SK-N-SH (cell line): ENCODE data around the gene PPP2R3B. TPM values are rescaled to one million over a fixed set of nuclear protein-coding genes. Genes with fewer than 3 reads are reported as not detected.

Source experiments
- CTCF ChIA-PET: fragments of 300-600, 350-600 bp; formaldehyde crosslinking; extraction: SDS; loops from one replicate; lab custom pipeline; 2021; lab: Yijun Ruan, JAX
- POLR2A ChIA-PET: fragments of 350-600 bp; sonication (Branson Sonifier 250); formaldehyde crosslinking; extraction: SDS; loops from one replicate; lab custom pipeline; 2020; ENCODE audit warnings: antibody characterized with exemption, inconsistent platforms; lab: Yijun Ruan, JAX
- DNase-seq: peaks from one replicate; pipeline ENCODE4 v3.0.0; 2012
- H2AFZ ChIP-seq: fragments of 200-600 bp; sonication (generic); 2 replicates; pipeline ENCODE4 v1.8.1; 2016; ENCODE audit warnings: antibody characterized with exemption, mild to moderate bottlenecking, low read depth
- H3F3A ChIP-seq: fragments of 200-600 bp; sonication (generic); replicated peaks from 2 replicates; pipeline ENCODE3; 2016; ENCODE audit warnings: antibody characterized with exemption, mild to moderate bottlenecking; ENCODE audit not compliant: insufficient read depth
- H3K27ac ChIP-seq, 2 experiments: fragments of 200-500 bp in 1 of 2; fragments of 200-600 bp in 1 of 2; sonication (Bioruptor generic) in 1 of 2; sonication (generic), shearing (Covaris generic) in 1 of 2; 2 replicates each; pipeline versions ENCODE4 v1.5.1 to v1.6.1; 2014 to 2016; ENCODE audit warnings: low read depth in 2 of 2, inconsistent platforms in 1 of 2, low read length in 1 of 2, mild to moderate bottlenecking in 1 of 2, mixed read lengths in 1 of 2
- H3K27me3 ChIP-seq: fragments of 200-600 bp; sonication (generic), shearing (Covaris generic); 2 replicates; pipeline ENCODE4 v1.6.1; 2016; ENCODE audit warnings: mixed run types; ENCODE audit not compliant: insufficient read depth
- H3K36me3 ChIP-seq, 2 experiments: fragments of 200-500 bp in 1 of 2; fragments of 200-600 bp in 1 of 2; sonication (Bioruptor generic) in 1 of 2; sonication (generic) in 1 of 2; replicated peaks in 1 of 2; 2 replicates each; pipeline versions ENCODE3 to v1.5.1; 2014 to 2016; ENCODE audit warnings: low read length in 1 of 2, mild to moderate bottlenecking in 1 of 2; ENCODE audit not compliant: insufficient read depth in 2 of 2, control insufficient read depth in 1 of 2
- H3K4me1 ChIP-seq, 2 experiments: fragments of 200-500 bp in 1 of 2; fragments of 200-600 bp in 1 of 2; sonication (Bioruptor generic) in 1 of 2; sonication (generic), shearing (Covaris generic) in 1 of 2; 2 replicates each; pipeline versions ENCODE4 v1.5.1 to v1.6.1; 2014 to 2016; ENCODE audit warnings: low read depth in 1 of 2, low read length in 1 of 2, mixed run types in 1 of 2; ENCODE audit not compliant: insufficient read depth in 2 of 2, control insufficient read depth in 1 of 2
- H3K4me2 ChIP-seq: fragments of 200-600 bp; sonication (generic), shearing (Covaris generic); 2 replicates; pipeline ENCODE4 v1.6.1; 2017; ENCODE audit warnings: mixed run types
- H3K4me3 ChIP-seq, 2 experiments: fragments of 200-500 bp in 1 of 2; fragments of 200-600 bp in 1 of 2; sonication (Bioruptor generic) in 1 of 2; sonication (generic), shearing (Covaris generic) in 1 of 2; 2 replicates each; pipeline versions ENCODE4 v1.5.1 to v1.8.1; 2014 to 2016; ENCODE audit warnings: low read depth in 2 of 2, inconsistent platforms in 1 of 2, low read length in 1 of 2, mild to moderate bottlenecking in 1 of 2, mixed read lengths in 1 of 2, moderate library complexity in 1 of 2
- H3K79me2 ChIP-seq: fragments of 200-600 bp; sonication (generic); 2 replicates; pipeline ENCODE4 v1.8.1; 2017; ENCODE audit warnings: mild to moderate bottlenecking; ENCODE audit not compliant: insufficient read depth
- H3K9ac ChIP-seq: fragments of 200-600 bp; sonication (generic); 2 replicates; pipeline ENCODE4 v1.6.1; 2017; ENCODE audit warnings: mixed run types
- H3K9me2 ChIP-seq: fragments of 200-600 bp; sonication (generic); 2 replicates; pipeline ENCODE4 v1.6.1; 2017; ENCODE audit warnings: mixed run types
- H3K9me3 ChIP-seq: fragments of 200-600 bp; sonication (generic); 2 replicates; pipeline ENCODE4 v1.6.1; 2017; ENCODE audit warnings: mixed run types, mild to moderate bottlenecking, moderate library complexity
- H4K20me1 ChIP-seq: fragments of 200-600 bp; sonication (generic); 2 replicates; pipeline ENCODE4 v1.6.1; 2017; ENCODE audit warnings: mild to moderate bottlenecking, mixed run types; ENCODE audit not compliant: insufficient read depth
- CHD2 ChIP-seq: fragments of 150-350 bp; IDR thresholded peaks from 2 replicates; pipeline ENCODE4 v1.6.1; 2018; ENCODE audit warnings: low read length; ENCODE audit not compliant: partially characterized antibody
- EP300 ChIP-seq, 2 experiments: IDR thresholded peaks; 2 replicates each; pipeline versions ENCODE4 v1.4.0 to v1.6.1; 2012; ENCODE audit warnings: borderline replicate concordance in 1 of 2, low read depth in 1 of 2, low read length in 1 of 2
- EZH2phosphoT487 ChIP-seq: fragments of 200-600 bp; sonication (generic); IDR thresholded peaks from 2 replicates; pipeline ENCODE4 v1.6.1; 2017; ENCODE audit warnings: low read depth, mixed run types, mild to moderate bottlenecking, antibody characterized with exemption, moderate library complexity, borderline replicate concordance
- JUND ChIP-seq: IDR thresholded peaks from 2 replicates; pipeline ENCODE4 v1.4.0; 2012
- RAD21 ChIP-seq: IDR thresholded peaks from 2 replicates; pipeline ENCODE4 v1.6.1; 2012; ENCODE audit warnings: mild to moderate bottlenecking, low read length
- RCOR1 ChIP-seq: fragments of 150-350 bp; IDR thresholded peaks from 2 replicates; pipeline ENCODE4 v1.6.1; 2017; ENCODE audit warnings: antibody characterized with exemption, low read length
- SIN3A ChIP-seq: IDR thresholded peaks from 2 replicates; pipeline ENCODE4 v1.6.1; 2012; ENCODE audit warnings: low read depth, mild to moderate bottlenecking, low read length, moderate library complexity, borderline replicate concordance
- SMC3 ChIP-seq: IDR thresholded peaks from 2 replicates; pipeline ENCODE4 v1.6.1; 2012; ENCODE audit warnings: low read depth, low read length, improper control_type of control experiment
- TCF12 ChIP-seq: IDR thresholded peaks from 2 replicates; pipeline ENCODE4 v1.4.0; 2012
- YY1 ChIP-seq: IDR thresholded peaks from 2 replicates; pipeline ENCODE4 v1.4.0; 2012; ENCODE audit warnings: low read depth, mild to moderate bottlenecking
- WGBS: methylation state at CpG from one replicate; pipeline ENCODE4 v1.1.6; 2017; ENCODE audit warnings: low lambda C conversion rate; 5-methylcytosine and 5-hydroxymethylcytosine counted together
- polyA plus RNA-seq, 3 experiments: library from polyadenylated mRNA; depleted of rRNA; stranded (reverse); fragments of >200 nt; gene quantifications; 2 replicates each; pipeline ENCODE4 v1.2.3, GENCODE V29; 2012
- TF ChIP-seq, protein P1 (sequence below): IDR thresholded peaks from 2 replicates; pipeline ENCODE4; 2012
- TF ChIP-seq, protein P2 (sequence below): fragments of 150-350 bp; IDR thresholded peaks from 2 replicates; pipeline ENCODE4 v1.6.1; 2017; ENCODE audit warnings: antibody characterized with exemption, low read length, low read depth, borderline replicate concordance

PPP2R3B gene
- polyA plus RNA-seq, 1 of the 3 experiments (the other 2 are of a cell fraction), result 19.4 TPM

DNA sequence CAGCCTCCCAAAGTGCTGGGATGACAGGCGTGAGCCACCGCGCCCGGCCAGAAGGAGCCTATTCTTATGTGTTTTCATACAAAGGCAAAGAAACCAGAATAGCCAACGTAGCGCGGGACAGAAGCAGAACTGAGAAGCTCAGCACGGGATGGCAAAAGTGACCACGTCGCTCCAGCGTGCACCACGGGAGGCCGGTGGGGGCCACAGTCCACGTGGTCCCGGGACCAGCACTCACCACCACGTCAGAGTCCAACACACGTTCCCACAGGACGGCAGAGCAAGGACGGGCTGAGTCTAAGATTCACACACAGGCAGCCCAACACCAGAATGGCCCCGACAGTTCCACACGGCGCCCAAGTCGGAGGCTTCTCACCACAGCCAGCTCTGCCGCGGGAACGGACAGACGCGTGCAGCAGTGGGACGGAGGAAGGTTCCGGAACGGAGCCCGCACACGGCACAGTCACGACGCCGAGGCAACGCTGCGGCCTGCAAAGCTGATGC is 49.3 kb downstream of the PPP2R3B start:
- H3K9me3 ChIP-seq, result no peaks in the 10 kb centered on the region
- no peaks in the 10 kb centered on the region for H3K27me3 ChIP-seq
- H3K4me2 ChIP-seq, result no peak overlapping the region
- H3K36me3 ChIP-seq, result peaks cover 0 to 5% of the 10 kb centered on the region in 2 experiments
- DNase-seq, result no peak
- no peak overlapping the region for H3K4me3 ChIP-seq
- no peaks in the 10 kb centered on the region for H4K20me1 ChIP-seq
- WGBS, result 95% methylated on average over 34 of the region's 38 CpGs
- TF ChIP-seq RCOR1 (no peak), YY1 (no peak), EZH2phosphoT487 (no peak), CHD2 (no peak)
- POLR2A ChIA-PET, result no interaction called here
- no peaks in the 10 kb centered on the region for H3F3A ChIP-seq
- H3K79me2 ChIP-seq, result no peaks in the 10 kb centered on the region
- no peak overlapping the region for H2AFZ ChIP-seq
- no peak overlapping the region for H3K9ac ChIP-seq
- no peak overlapping the region for H3K27ac ChIP-seq
- CTCF ChIA-PET, result no interaction called here
- H3K9me2 ChIP-seq, result no peaks in the 10 kb centered on the region
- no peaks in the 10 kb centered on the region for H3K4me1 ChIP-seq

DNA sequence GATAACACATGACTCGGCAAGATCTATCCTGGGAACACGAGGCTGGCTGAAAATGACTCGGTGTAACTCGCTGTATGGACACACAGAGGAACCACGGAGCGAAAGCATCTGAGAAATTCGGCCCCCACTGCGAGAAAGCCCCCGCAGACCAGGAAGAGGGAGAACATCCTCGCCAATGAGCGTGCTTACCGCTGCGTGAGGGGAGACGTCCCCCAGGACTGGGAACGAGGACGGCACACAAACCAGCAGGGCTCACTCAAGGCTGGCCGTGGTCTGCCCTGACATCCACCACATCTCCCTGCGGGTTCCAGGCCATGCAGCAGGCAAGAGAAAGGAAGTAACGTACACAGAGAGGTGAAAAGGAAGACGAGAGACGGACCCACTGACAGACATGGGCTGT is 50.5 kb downstream of the PPP2R3B start:
- no peak overlapping the region for H3K4me2 ChIP-seq
- no peaks in the 10 kb centered on the region for H3K9me2 ChIP-seq
- H3K9me3 ChIP-seq, result no peaks in the 10 kb centered on the region
- peaks cover 0 to under 1% of the 10 kb centered on the region in 2 experiments; a peak in 1 of 4 replicates for H3K4me1 ChIP-seq
- H3K27me3 ChIP-seq, result no peaks in the 10 kb centered on the region
- H3K27ac ChIP-seq, result no peak overlapping the region
- no peaks in the 10 kb centered on the region for H4K20me1 ChIP-seq
- no peaks in the 10 kb centered on the region for H3K79me2 ChIP-seq
- H3K36me3 ChIP-seq, result peaks cover 0 to 5% of the 10 kb centered on the region in 2 experiments
- CTCF ChIA-PET, result no interaction called here
- no peaks in the 10 kb centered on the region for H3F3A ChIP-seq
- no peak overlapping the region for H3K4me3 ChIP-seq
- no peak overlapping the region for H2AFZ ChIP-seq
- 93% methylated on average over 21 of the region's 21 CpGs for WGBS
- DNase-seq, result no peak
- TF ChIP-seq JUND (no peak), RAD21 (no peak), SMC3 (no peak), RCOR1 (no peak), SIN3A (no peak), TCF12 (no peak), EP300 (IDR thresholded peaks at IDR 0.05; ENCODE audit: borderline replicate concordance in 1 of 2, low read depth in 1 of 2, low read length in 1 of 2) (no peak)
- TF ChIP-seq, protein P1, sequence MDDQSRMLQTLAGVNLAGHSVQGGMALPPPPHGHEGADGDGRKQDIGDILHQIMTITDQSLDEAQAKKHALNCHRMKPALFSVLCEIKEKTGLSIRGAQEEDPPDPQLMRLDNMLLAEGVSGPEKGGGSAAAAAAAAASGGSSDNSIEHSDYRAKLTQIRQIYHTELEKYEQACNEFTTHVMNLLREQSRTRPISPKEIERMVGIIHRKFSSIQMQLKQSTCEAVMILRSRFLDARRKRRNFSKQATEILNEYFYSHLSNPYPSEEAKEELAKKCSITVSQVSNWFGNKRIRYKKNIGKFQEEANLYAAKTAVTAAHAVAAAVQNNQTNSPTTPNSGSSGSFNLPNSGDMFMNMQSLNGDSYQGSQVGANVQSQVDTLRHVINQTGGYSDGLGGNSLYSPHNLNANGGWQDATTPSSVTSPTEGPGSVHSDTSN, result no peak
- TF ChIP-seq, protein P2, sequence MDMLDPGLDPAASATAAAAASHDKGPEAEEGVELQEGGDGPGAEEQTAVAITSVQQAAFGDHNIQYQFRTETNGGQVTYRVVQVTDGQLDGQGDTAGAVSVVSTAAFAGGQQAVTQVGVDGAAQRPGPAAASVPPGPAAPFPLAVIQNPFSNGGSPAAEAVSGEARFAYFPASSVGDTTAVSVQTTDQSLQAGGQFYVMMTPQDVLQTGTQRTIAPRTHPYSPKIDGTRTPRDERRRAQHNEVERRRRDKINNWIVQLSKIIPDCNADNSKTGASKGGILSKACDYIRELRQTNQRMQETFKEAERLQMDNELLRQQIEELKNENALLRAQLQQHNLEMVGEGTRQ, result no peak
- POLR2A ChIA-PET, result no interaction called here
- no peak overlapping the region for H3K9ac ChIP-seq
